HUES64 (cell line): ENCODE data around the gene C4orf54.

Experiments used
- H3K27ac ChIP-seq: 2 replicates; pipeline ENCODE4 v1.7.0; 2013; ENCODE audit warnings: low read depth, low read length, inconsistent platforms
- H3K27me3 ChIP-seq: 2 replicates; pipeline ENCODE4 v1.6.1; 2013; ENCODE audit warnings: mild to moderate bottlenecking, low read length; ENCODE audit not compliant: insufficient read depth
- H3K36me3 ChIP-seq: 2 replicates; pipeline ENCODE4 v1.6.1; 2013; ENCODE audit warnings: mild to moderate bottlenecking, low read length; ENCODE audit not compliant: insufficient read depth
- H3K4me1 ChIP-seq: 2 replicates; pipeline ENCODE4 v1.6.1; 2013; ENCODE audit warnings: mild to moderate bottlenecking, low read length, moderate library complexity; ENCODE audit not compliant: insufficient read depth
- H3K4me3 ChIP-seq: 2 replicates; pipeline ENCODE4 v1.5.1; 2013; ENCODE audit warnings: mild to moderate bottlenecking, low read length, moderate library complexity
- H3K9ac ChIP-seq: 2 replicates; pipeline ENCODE4 v1.6.1; 2013; ENCODE audit warnings: mild to moderate bottlenecking, low read depth, low read length
- H3K9me3 ChIP-seq: 2 replicates; pipeline ENCODE4 v1.6.1; 2013; ENCODE audit warnings: low read depth, low read length; ENCODE audit not compliant: insufficient read depth
- WGBS: fragments of 150-250, 120-280 bp; methylation state at CpG from one replicate; pipeline ENCODE4 v1.1.7; 2013; ENCODE audit warnings: missing lambda C conversion rate; 5-methylcytosine and 5-hydroxymethylcytosine counted together

Gene C4orf54

DNA sequence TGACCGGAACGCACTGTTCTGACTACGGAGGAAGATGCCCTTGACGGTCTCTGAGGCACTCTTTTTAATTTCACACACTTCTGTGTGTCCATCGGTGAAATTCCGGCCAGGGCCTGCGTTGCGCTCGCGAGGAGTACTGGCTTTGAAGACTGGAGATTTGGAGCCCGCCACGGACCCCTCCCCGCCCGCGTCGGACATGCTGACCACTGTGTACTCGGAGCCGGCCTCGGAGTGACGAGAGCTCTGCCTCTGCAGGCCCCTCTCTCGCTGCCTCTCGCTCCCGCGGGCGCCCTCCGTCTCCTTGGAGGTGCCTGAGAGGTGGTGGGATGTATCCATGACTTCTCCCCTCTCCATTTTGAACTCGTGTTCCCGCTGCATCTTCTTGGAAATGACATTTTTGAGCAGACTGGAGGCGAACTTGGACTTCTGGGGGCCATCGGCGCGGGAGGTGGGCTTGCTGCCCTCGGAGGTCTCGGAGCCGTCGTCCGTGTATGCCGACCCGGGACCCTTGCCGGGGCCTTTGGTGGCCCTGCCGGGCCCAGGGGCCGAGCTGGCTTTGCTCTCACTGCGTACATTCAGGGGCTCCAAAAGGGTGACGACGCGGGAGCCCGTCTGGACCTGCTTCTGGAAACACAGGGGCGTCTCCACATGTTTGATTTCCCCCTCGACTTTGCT is 5.7 kb downstream of the C4orf54 start:
- Histone ChIP-seq H3K4me3 (no peak overlapping the region), H3K9me3 (no peaks in the 10 kb centered on the region), H3K9ac (no peak overlapping the region), H3K27me3 (no peaks in the 10 kb centered on the region; the same call in 1 of the 2 replicates), H3K4me1 (peaks cover 3% of the 10 kb centered on the region; the same call in 1 of the 2 replicates), H3K36me3 (no peaks in the 10 kb centered on the region), H3K27ac (no peak overlapping the region)
- WGBS, result 97% methylated on average over 47 of the region's 49 CpGs

DNA sequence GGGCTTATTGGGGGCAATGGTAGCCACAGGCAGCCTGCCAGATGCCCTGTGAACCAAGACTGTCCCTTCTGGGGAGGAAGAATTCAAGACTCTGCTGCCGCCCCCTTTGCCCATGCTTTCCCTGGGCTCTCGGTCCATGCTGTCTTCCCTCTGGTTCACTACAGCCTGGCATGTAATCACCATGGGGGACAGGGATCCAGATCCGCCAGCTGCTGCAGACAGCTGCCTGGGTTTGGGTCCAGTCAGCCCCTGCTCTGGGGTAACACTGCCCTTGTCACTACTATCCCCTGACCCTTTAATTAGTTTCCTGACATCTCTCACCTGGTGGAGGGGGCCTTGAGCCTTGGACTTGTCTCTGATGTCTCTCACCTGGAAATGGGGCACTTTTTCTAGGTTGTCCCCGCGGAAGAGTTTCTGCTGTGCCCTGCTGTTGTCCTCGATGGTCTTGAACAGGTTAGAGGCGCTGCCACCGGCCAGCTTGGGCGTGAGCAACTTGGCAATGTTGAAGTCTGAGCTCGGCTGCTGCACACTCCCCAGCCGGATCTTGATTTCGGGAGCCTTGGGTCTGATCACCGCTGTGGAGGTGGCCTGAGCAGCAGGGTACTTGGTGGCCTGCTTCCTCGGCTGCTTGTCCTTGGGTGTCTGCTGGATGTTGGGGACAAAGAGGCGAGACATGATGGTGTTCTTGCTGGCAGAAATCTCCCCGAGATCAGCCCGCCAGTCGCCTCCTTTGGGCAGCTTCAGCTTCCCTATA is 6.4 kb downstream of the C4orf54 start:
- Histone ChIP-seq H3K36me3 (no peaks in the 10 kb centered on the region), H3K4me1 (peaks cover 10% of the 10 kb centered on the region), H3K27ac (no peak overlapping the region), H3K9ac (no peak overlapping the region), H3K4me3 (no peak overlapping the region), H3K9me3 (no peaks in the 10 kb centered on the region), H3K27me3 (no peaks in the 10 kb centered on the region; the same call in 1 of the 2 replicates)
- WGBS, result 96% methylated on average over 18 of the region's 18 CpGs

DNA sequence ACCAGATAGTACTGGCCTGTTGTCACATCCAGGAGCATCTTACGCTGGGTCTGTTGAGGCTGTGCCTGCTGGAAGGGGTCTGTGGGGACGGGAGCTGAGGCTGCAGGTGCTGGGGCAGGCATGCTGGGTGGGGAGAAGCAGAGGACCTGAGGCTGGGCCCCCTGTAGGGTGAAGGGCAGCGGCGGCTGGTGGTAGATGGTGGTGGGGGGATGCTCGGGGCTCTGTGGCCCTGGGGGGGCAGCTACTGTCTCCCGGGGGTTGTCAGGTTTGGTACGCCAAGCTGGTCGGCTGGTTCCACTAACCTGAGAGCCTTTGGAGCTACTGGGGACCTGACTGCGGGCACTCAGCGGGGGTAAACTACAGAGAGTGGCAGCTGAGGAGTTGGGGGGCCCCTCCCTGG is 7.8 kb downstream of the C4orf54 start:
- Histone ChIP-seq H3K9ac (no peak overlapping the region), H3K4me3 (no peak overlapping the region), H3K27me3 (no peaks in the 10 kb centered on the region; the same call in 1 of the 2 replicates), H3K9me3 (no peaks in the 10 kb centered on the region), H3K27ac (no peak overlapping the region), H3K4me1 (peaks cover 23% of the 10 kb centered on the region), H3K36me3 (no peaks in the 10 kb centered on the region)
- WGBS, result 94% methylated on average over 10 of the region's 10 CpGs

DNA sequence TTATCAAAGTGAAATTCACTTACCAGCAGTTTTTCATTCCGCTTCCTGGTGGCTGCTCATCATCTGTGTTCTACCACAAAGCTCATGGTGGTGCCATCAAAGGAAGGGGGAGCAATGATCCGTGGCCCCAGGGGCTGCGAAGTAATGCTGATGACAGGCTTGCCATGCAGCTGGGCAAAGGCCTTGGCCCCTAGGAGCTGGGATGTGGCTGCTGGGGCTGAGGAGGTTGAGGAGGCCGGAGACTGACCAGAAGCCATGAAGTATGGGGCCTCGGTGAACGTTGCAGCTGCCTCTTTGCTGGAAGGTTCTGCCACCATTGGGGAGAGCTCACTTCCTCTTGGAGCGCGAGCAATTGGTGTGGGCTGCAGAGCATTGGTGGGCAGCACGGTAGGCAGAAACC is 8.4 kb downstream of the C4orf54 start:
- no peak overlapping the region for H3K27ac ChIP-seq
- H3K27me3 ChIP-seq, result peaks cover under 1% of the 10 kb centered on the region
- peaks cover 29% of the 10 kb centered on the region for H3K4me1 ChIP-seq
- H3K9ac ChIP-seq, result no peak overlapping the region
- H3K36me3 ChIP-seq, result no peaks in the 10 kb centered on the region
- 96% methylated on average over 9 of the region's 9 CpGs for WGBS
- H3K4me3 ChIP-seq, result no peak overlapping the region
- no peaks in the 10 kb centered on the region for H3K9me3 ChIP-seq

DNA sequence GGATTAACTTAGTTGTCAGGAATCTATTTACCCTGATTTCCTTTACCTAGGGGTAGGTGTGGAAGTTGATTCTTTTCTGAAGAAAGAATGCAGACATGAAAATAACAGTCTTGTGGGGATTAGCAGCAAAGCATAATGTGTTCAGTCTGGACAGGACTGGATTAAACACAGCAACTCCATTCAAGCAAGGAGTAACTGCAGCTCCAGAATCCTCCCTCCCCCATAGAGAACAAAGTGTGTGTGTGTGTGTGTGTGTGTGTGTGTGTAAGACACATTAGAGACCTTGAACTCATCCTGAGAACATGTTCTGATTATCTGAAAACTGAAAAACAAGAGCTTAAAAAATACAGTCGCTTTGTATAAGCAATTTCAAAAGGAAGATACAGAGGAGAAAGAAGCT is 9.3 kb downstream of the C4orf54 start:
- Histone ChIP-seq H3K9me3 (no peaks in the 10 kb centered on the region), H3K27me3 (peaks cover 7% of the 10 kb centered on the region), H3K9ac (no peak overlapping the region), H3K36me3 (no peaks in the 10 kb centered on the region), H3K27ac (no peak overlapping the region), H3K4me1 (peaks cover 38% of the 10 kb centered on the region), H3K4me3 (no peak overlapping the region)
- 94% methylated on average over 1 of the region's 1 CpG for WGBS

DNA sequence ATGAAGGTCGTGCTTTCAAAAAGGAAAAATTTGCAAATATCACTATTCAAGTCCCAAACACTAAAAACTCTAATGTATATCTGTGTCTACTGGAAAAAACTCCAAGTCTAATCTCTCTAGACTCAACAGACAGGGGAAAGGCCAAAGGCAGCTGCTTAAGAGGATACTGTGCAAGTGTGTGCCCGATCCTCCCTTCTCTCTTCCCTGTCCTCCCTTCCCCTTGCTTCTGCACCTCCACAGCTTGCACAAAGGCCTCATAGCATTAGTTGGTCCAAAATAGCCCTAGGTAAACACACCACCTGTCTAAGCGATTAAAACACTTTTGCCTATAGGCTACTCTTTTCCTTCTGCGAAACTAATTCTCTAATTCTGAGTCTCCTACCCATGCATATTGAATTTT is 10.6 kb downstream of the C4orf54 start:
- Histone ChIP-seq H3K4me1 (peaks cover 47% of the 10 kb centered on the region), H3K9me3 (no peaks in the 10 kb centered on the region), H3K9ac (no peak overlapping the region), H3K27ac (no peak overlapping the region), H3K36me3 (no peaks in the 10 kb centered on the region), H3K4me3 (no peak overlapping the region), H3K27me3 (peaks cover 7% of the 10 kb centered on the region)
- 88% methylated on average over 4 of the region's 4 CpGs for WGBS

DNA sequence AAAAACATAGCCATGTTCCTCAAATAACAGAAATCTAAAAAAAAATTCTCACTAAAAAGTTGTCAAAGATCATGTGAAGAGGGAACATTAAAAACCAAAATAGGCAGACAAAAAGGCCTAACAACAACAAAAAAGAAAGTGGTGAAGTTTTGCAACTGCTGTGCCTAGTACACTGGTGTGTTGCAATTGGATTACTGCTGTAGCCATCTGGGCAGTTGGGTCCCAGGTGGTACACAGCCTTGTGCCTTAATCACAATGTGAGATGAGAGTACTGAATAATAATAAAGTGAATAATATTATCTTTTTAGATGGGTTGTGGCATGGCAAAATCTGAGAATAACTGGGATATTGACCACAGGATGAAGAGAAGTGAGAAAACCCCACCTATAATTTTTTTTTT is 12.0 kb downstream of the C4orf54 start:
- H3K9ac ChIP-seq, result peak overlapping the region; percentile 51; the same call in 1 of the 2 replicates
- H3K4me1 ChIP-seq, result peaks cover 53% of the 10 kb centered on the region
- no peaks in the 10 kb centered on the region for H3K9me3 ChIP-seq
- H3K27ac ChIP-seq, result 0 out of 2 replicates have a peak overlapping the region, but pooled peaks have one; percentile 32
- H3K27me3 ChIP-seq, result peaks cover 7% of the 10 kb centered on the region
- peak overlapping the region; percentile 14; the same call in 1 of the 2 replicates for H3K4me3 ChIP-seq
- no peaks in the 10 kb centered on the region for H3K36me3 ChIP-seq

DNA sequence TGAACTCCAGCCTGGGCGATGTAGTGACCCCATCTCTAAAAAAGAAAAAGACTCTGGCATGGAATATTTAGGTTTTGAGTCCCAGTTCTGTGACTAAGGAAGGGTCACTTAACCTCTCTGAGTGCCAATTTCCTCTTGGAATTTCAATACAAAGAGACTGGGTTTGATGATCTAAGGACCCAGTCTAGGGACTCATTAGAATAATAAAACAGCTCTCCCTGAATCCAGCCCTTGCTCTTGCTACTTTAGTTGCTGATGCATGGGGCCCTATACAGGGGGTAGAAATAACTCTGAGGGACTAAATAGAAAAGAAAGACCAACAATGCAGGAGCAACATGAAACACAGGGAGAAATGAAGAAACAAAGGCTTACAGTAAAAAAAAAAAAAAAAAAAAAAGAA is 12.6 kb downstream of the C4orf54 start:
- H3K9ac ChIP-seq, result peak overlapping the region; percentile 62; the same call in 1 of the 2 replicates
- H3K27me3 ChIP-seq, result peaks cover 7% of the 10 kb centered on the region
- peak overlapping the region; percentile 33 for H3K4me3 ChIP-seq
- WGBS, result 4% methylated on average over 1 of the region's 1 CpG
- H3K4me1 ChIP-seq, result peaks cover 56% of the 10 kb centered on the region
- no peaks in the 10 kb centered on the region for H3K9me3 ChIP-seq
- no peaks in the 10 kb centered on the region for H3K36me3 ChIP-seq
- peak overlapping the region; percentile 31; the same call in 1 of the 2 replicates for H3K27ac ChIP-seq

DNA sequence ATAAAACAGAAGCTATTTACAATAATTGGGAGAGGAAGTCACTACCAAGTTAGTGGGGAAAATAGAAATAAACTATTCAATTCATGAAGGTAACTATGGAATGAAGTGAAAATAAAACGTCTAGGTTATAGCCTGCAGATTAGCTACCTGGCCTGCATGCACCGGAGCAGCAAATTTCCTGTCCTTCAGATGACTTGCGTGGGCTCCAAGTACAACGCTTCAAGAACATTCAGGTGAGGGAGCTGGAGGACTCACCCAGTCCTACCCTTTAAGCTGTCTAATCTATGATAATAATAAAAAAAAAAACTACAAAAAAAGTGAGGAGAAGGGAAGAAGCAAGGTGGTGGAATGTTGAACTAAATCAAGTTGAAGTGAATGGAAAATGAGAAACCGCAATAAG is 13.2 kb downstream of the C4orf54 start:
- Histone ChIP-seq H3K27me3 (peaks cover 7% of the 10 kb centered on the region), H3K4me1 (peaks cover 56% of the 10 kb centered on the region), H3K9me3 (no peaks in the 10 kb centered on the region), H3K27ac (peak overlapping the region; percentile 39; the same call in 1 of the 2 replicates), H3K36me3 (no peaks in the 10 kb centered on the region), H3K9ac (peak overlapping the region; percentile 62; the same call in 1 of the 2 replicates), H3K4me3 (peak overlapping the region; percentile 33)
- WGBS, result 31% methylated on average over 5 of the region's 5 CpGs

DNA sequence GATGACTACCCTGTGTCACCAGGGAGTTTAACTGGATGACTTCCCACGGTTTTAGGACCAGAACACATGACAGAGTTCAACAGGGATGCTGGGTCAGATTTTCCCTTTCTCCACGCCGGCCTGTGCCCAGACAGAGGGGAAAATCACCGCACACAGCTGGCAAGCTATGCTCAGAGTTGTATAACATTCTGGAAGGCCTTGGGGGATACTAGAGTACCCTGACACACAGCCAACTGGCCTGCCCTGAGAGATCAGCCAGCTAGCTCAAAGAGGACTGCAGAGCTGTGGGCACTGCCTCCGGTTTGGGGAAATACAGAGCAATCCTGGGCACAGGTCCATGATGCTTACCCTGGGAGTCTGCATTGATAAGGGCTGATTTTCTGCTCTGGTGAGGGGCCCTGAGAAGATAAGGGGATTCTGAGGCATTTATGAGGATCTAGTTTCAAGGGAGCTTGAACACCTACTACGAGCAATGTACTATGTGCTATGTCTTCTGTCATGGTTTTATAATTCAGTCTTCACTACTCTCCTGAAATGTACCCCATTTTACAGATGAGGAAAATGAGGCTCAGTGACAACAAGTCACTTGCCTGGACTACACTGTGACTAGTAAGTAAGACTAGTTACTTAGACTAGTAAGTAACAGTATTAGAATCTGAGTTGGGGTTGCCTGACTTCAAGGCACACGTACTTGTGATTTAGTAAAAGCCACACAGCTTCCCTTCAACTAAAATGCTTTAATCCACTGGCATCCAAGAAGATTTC is 14.7 kb downstream of the C4orf54 start:
- Histone ChIP-seq H3K4me1 (peaks cover 56% of the 10 kb centered on the region), H3K27me3 (peaks cover 7% of the 10 kb centered on the region), H3K27ac (no peak overlapping the region), H3K9me3 (no peaks in the 10 kb centered on the region), H3K4me3 (no peak overlapping the region), H3K36me3 (no peaks in the 10 kb centered on the region), H3K9ac (no peak overlapping the region)
- WGBS, result 77% methylated on average over 7 of the region's 7 CpGs

DNA sequence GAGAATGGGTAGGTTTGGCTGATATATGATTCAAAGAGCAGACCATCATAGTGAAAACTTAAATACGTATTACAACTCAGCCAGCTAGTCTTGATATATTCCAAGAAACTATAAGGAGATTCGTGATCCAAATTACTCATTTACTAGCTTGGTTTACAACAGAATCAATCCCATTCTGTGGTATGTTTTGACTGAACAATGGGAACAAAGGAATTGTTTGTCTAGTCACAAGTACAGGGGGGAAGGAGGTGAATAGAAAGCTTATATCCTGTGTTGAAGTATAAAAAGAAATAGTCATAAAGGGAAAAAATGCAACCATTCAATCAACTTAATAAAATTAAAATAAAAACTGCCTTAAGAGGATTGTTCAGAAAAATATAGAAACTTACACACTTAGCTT is 17.0 kb downstream of the C4orf54 start:
- Histone ChIP-seq H3K36me3 (no peaks in the 10 kb centered on the region), H3K4me3 (no peak overlapping the region), H3K27ac (no peak overlapping the region), H3K27me3 (peaks cover 7% of the 10 kb centered on the region), H3K9ac (no peak overlapping the region), H3K9me3 (no peaks in the 10 kb centered on the region), H3K4me1 (peaks cover 41% of the 10 kb centered on the region)
- 100% methylated on average over 1 of the region's 2 CpGs for WGBS
